GM21825 (cell line): ENCODE data around the gene TRDMT1.
A peak's percentile ranks its signal among the peaks of the same experiment; 100 is the strongest.

Source experiments
- ATAC-seq: cut with Tn5 transposase; IDR thresholded peaks from one replicate; pipeline ENCODE4 v1.9.1; 2021; ENCODE audit warnings: mild to moderate bottlenecking, moderate library complexity; ENCODE audit not compliant: unreplicated experiment

Gene TRDMT1

GRCh38 chr10:17232276-17232960 lies 30.9 kb upstream of the TRDMT1 start:
- no peak for ATAC-seq

DNA sequence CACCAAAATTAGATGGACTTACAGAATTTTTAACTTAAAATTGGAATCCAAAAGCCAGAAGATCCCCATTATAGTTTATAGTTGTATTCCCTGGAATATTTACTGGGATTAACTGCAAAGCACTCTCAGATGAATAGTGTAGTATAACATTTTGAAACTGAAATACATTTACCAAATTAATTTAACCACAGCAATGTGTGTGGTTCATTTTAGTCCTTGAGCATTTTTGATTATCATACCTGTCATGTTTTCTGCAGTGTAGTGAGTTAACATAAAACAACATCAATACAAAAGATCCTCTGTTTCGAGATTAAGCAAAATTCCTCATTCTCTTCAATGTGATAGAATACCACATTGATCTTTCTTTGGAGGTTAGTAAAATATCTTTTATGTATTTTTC lies 30.3 kb upstream of the TRDMT1 start:
- ATAC-seq, result no peak

- ATAC-seq, result peak; percentile 50
Observed at GRCh38 chr10:17229967-17230682, 28.7 kb upstream of the TRDMT1 start.

GRCh38 chr10:17229717-17229966 lies 28.2 kb upstream of the TRDMT1 start:
- peak; percentile 3 for ATAC-seq

GRCh38 chr10:17229016-17229716 lies 27.7 kb upstream of the TRDMT1 start:
- ATAC-seq, result peak; percentile 25

DNA sequence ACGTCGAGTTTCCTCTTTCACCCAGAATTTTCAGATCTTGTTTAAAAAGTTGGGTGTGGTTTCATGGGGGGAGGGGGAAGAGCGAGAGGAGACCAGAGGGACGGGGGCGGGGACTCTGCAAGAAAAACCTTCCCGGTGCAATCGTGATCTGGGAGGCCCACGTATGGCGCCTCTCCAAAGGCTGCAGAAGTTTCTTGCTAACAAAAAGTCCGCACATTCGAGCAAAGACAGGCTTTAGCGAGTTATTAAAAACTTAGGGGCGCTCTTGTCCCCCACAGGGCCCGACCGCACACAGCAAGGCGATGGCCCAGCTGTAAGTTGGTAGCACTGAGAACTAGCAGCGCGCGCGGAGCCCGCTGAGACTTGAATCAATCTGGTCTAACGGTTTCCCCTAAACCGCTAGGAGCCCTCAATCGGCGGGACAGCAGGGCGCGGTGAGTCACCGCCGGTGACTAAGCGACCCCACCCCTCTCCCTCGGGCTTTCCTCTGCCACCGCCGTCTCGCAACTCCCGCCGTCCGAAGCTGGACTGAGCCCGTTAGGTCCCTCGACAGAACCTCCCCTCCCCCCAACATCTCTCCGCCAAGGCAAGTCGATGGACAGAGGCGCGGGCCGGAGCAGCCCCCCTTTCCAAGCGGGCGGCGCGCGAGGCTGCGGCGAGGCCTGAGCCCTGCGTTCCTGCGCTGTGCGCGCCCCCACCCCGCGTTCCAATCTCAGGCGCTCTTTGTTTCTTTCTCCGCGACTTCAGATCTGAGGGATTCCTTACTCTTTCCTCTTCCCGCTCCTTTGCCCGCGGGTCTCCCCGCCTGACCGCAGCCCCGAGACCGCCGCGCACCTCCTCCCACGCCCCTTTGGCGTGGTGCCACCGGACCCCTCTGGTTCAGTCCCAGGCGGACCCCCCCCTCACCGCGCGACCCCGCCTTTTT lies 26.9 kb upstream of the TRDMT1 start, which contains the start of gene VIM:
VIM (plus strand) TSS at position 151 of the 925 bp plus-strand sequence. CDS start 1,182 bp downstream, outside the sequence.
- peak; percentile 36 for ATAC-seq

GRCh38 chr10:17227367-17228090 lies 26.1 kb upstream of the TRDMT1 start:
- peak; percentile 22 for ATAC-seq

DNA sequence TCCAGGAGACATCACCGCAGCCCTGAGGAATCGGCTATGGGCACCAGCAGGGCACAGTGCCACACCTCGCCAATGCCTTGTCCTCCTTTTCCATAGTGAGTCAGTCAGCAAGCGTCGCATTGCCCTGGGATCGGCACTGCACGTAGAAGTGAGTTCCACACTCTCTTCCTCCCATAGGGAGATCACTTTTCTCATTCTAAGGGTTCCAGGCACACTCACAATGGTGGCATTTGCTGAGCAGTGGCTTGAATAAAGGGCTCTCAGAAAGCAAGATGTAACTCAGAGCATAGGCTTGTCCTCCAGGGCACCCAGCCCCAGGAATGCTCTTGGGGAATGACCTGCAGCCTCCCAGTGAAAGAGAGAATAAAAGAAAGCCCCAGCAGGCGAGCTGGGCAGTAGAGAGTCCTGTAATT lies 25.4 kb upstream of the TRDMT1 start:
- ATAC-seq, result no peak

GRCh38 chr10:17225808-17226207 lies 24.3 kb upstream of the TRDMT1 start:
- no peak for ATAC-seq

DNA sequence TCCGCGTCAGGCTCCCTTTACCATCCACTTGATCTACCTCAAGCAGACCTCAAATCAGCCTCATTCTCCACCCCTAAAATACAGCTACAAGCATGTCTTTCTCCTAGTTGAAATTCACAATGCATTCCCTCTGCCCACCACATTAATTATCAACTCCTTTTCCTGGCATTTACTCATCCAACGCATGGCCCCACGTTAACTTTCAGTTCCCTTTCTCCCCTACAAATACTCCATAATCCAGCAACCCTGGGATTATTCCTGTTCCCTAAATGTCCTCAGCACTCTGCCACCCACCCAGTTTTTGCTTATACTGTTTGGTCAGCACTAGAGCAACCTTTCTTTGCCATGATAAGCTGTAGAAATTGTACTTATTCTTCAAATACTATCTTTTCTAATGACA lies 20.9 kb upstream of the TRDMT1 start:
- ATAC-seq, result no peak

DNA sequence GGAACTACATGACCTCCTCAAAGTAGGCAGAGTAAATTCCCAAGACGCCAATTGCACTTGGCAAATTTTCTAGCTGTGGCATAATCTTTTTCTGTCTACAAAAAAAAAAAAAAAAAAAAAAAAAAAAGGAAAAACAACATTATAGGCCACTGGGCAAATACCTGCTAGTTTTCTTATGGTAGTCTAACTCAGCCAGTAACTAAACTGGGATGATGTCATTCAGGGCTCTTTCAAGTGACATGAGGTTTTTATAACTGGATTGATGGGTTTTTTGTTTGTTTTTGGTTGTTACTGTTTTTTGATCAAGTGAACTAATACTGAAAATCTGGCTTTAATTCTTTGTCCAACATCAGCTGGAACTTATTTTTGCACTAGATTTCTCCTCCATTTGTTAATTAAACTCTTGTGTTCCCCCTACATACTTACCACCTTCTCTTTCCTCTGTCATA lies 19.2 kb upstream of the TRDMT1 start:
- no peak for ATAC-seq

DNA sequence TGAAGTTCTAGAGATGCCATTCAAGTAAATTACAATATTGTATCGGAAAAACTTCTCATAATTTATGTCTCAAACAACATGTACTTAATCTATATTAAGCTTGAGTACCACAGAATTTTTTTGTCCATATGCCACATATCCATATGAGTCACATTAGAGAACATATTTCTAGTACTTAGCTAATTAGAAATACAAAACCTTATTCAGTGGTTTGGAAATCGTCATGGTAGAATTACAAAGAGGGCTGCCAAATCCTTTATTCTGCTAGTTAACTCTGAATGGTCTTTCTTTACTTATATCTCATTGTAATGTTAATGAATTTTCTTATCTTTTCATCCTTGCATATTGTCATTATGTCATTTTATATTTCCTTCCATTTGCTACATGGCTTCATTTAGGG lies 17.6 kb upstream of the TRDMT1 start:
- no peak for ATAC-seq

DNA sequence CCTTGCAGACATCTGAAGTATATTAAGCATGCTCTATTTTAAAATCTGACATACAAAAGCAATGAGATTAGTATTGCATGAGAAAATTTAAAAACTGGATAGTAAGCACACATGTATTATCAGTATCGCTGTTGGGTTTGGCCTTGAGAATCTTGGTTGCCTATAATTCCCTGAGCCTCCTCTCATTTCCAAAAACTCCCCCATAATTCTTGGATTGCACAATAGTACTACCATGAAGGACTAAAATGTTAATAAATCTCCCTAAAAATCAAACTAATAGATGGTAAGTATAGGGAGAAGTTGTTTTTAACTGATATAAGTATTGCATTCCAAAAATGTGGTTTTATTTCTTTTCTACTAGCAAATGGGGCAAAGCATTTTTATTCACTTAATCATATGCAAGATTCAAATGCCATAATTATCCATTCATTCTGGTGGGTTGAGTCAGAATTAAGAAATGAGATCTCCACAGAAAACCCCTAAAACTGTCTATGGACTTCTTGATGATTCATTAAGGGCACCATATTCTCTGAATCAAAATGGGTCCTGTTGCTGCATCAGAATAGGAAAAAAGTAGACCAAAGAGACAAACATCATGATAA lies 16.3 kb upstream of the TRDMT1 start:
- no peak for ATAC-seq

GRCh38 chr10:17216901-17217395 lies 15.5 kb upstream of the TRDMT1 start:
- no peak for ATAC-seq

DNA sequence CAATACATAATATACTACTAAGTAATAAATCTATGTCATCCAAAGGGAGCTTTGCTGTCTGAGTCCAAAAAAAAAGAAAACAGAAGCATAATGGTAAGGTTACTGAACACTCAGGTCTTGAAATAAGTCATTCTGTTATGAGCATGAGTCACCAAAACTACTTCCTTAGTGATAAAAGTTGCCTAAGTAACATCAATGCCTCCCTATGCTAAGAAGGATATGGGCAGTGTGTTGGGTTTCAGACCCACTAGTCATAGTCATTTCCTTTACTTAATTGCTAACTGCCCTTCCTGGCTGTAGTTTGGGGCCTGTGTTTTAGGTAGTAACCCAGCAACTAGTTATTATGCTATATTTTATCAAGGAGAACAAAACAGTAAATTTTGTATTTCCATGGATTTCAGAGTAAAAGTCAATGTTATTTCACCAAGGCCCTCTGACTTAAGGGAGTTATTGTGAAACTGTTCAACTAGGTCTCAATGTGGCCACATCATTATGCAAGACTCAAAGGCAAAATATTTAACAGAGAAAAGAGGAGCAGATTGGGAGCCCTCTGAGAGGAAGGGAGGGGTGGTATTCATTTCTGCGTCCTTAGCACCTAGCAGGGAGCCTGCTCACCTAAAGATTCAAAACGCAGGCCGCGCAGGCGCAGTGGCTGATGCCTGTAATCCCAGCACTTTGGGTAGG lies 14.9 kb upstream of the TRDMT1 start:
- peak; percentile 100 for ATAC-seq

DNA sequence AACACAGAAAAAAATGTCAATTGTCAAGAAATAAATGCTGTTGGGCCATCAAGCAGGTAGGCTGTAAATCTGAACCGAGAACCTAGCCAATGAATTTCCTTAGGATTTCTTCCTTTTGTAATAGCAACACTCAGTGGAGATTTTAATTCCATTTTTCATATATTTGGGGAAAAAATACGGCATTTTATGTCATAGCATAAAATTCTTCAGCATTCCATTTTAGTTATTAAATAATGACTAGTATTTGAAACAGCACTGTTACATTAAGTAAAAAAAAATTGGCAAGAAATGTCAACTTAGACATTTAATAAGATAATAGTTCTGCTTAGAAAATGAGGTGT lies 14.3 kb upstream of the TRDMT1 start:
- no peak for ATAC-seq

DNA sequence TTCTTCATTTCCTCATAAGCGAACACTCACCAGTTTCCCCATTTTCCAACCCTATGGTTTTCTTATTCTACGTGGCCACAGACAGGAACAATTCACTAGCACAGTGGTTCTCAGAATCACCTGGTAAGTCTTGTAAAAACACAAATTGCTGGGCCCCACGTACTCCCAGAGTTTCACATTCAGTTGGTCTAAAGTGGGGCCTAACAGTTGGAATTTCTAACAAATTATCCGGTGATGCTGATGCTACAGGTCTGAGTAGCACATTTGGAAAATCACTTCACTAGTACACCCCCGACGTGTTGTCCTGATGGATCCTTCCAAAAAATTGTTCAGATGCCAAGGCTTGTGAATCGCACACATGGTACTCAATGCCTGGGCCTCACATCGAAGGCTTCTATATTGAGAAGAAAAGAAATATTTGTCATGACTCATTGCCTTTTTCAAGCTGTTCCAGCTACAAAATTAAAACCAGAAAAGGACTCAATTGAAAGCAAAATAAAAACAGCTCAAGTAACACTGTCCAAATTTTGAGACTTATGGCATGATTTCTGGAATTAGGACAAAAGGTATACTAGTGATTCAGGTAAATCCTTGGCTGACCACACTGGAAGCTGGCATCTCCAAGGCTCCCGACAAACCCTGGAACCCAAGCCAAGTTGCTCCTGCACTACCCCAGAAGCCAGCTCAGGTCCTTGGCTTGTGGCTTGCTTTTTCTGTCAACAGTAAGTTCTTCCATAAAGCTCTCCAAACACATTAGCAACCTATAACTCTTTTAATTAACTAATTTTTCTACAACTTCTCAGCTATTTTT lies 13.7 kb upstream of the TRDMT1 start:
- ATAC-seq, result no peak

DNA sequence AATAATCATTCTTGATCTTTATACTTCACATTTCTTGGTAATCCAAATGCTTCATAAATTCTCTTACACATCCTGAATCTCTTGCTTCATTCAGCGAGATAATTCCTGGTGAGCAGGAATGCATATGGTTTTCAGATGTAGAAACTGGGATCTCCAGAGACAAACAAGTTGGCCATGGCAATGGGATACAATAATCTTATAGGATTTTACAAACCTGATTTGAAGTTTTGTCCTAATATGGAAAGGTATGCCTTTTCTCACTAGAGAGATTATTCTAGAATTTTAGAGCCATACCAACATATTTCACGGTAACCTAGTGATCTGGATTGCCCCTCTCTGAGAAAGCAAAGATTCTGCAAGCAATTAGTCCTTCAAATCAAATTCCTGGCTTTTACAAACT lies 13.1 kb upstream of the TRDMT1 start:
- no peak for ATAC-seq
